Measurements from ENCODE around the gene DBF4B.

The DBF4B gene

DNA sequence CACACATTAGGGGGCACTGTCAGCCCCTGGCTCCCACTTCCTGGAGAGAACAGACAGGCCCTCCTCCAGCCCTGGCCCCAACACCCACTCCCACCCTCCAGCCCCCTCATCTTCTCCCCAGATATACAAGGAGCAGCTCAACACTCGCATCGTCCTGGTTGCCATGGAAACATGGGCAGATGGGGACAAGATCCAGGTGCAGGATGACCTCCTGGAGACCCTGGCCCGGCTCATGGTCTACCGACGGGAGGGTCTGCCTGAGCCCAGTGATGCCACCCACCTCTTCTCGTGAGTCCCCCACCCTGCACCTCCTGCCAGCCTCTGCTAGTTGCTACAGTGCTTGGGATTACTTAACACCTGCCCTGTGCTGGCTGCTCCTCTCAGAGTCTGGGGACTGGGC, 64.7 kb downstream of the DBF4B start:
- CTCF ChIA-PET = no interaction called here
- no peak for DNase-seq (ENCODE audit: extremely low spot score)
- TF ChIP-seq, protein P1, sequence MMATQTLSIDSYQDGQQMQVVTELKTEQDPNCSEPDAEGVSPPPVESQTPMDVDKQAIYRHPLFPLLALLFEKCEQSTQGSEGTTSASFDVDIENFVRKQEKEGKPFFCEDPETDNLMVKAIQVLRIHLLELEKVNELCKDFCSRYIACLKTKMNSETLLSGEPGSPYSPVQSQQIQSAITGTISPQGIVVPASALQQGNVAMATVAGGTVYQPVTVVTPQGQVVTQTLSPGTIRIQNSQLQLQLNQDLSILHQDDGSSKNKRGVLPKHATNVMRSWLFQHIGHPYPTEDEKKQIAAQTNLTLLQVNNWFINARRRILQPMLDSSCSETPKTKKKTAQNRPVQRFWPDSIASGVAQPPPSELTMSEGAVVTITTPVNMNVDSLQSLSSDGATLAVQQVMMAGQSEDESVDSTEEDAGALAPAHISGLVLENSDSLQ (IDR thresholded peaks at IDR 0.05) = no peak
- TF ChIP-seq SUZ12 (IDR thresholded peaks at IDR 0.05) (no peak), ARNT (IDR thresholded peaks at IDR 0.05) (no peak), SP1 (IDR thresholded peaks at IDR 0.05) (no peak), ZNF384 (IDR thresholded peaks at IDR 0.05) (no peak), HDGF (IDR thresholded peaks at IDR 0.05; ENCODE audit: borderline replicate concordance) (no peak), TARDBP (IDR thresholded peaks at IDR 0.05) (no peak), FOXA1 (IDR thresholded peaks at IDR 0.05) (no peak), ELF4 (IDR thresholded peaks at IDR 0.05) (no peak)
- POLR2A ChIA-PET = interaction anchor here (1.1 kb wide), 1 partner anchor 13 kb away, joined by 3 read pairs; no protein-coding TSS in a partner anchor

DNA sequence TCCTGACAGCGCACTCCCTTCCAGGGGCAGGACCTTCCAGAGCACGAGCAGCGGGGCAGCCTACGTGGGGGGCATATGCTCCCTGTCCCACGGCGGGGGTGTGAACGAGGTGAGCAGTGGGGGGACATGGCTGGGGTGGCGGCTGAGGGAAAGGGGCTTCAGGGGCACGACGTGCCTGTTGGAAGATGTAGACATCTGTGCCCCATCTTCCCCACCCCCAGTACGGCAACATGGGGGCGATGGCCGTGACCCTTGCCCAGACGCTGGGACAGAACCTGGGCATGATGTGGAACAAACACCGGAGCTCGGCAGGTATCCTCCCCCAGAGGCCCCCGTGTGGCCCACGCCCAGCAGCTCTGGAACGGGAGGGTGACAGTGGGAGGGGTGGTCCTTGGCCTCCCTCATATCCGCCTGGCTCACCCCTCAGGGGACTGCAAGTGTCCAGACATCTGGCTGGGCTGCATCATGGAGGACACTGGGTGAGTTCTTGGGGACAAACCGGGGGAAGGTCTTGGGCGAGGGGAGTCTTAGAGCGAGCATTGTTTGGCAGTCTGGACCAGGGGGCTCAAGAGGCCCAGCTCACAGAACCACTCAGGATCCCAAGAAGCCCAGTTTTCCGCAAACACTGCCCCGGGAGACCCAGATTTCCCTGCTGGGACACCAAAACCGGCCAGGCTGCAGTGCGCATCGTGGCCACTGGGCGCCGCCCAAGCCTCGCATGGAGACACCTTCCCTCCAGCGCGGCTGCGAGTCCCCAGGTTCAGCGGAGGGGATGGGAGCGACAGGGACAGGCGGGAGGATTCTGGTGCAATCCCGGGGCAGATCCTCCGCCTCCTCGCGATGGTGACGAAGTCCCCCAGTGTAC, 66.0 kb downstream of the DBF4B start:
- ChIA-PET CTCF (interaction anchor here (0.6 to 2.4 kb wide), 7 partner anchors 15 to 104 kb away, joined by 3 to 17 read pairs (median 5); no protein-coding TSS in a partner anchor), POLR2A (interaction anchor here (1.3 to 1.5 kb wide), 2 partner anchors 68 to 93 kb away, joined by 3 to 6 read pairs; no protein-coding TSS in a partner anchor)
- DNase-seq (ENCODE audit: extremely low spot score) = peak; percentile 92
- 0 out of 2 replicates have a peak, but pooled peaks have one; percentile 15 for TF ChIP-seq HDGF (IDR thresholded peaks at IDR 0.05; ENCODE audit: borderline replicate concordance)
- TF ChIP-seq, protein P1 (IDR thresholded peaks at IDR 0.05) = peak; percentile 17; the same call in 1 of the 2 replicates
- no peak for TF ChIP-seq BHLHE40 (IDR thresholded peaks at IDR 0.05; ENCODE audit: borderline replicate concordance)

DNA sequence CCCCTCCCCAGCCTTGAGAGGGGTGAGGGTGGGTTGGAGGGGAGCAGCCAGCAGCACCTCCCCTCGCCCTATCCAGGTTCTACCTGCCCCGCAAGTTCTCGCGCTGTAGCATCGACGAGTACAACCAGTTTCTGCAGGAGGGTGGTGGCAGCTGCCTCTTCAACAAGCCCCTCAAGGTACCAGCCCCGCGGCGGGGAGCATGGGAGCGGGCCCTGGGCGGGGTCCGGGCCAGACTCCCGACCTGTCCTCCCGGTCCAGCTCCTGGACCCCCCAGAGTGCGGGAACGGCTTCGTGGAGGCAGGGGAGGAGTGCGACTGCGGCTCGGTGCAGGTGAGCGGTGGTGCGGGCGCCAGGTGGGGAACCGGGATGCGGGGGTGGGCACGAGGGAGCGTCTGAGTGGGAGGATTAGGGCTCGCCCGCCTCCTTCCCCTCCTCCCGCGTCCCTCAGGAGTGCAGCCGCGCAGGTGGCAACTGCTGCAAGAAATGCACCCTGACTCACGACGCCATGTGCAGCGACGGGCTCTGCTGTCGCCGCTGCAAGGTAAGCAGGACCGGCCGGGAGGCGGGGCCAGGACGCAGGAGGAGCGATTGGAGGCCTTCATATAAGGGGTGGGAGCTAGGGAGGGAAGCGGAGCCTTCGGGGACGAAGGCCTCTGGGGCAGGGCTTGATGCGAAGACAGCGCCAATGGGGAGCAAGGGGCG, 66.8 kb downstream of the DBF4B start:
- TF ChIP-seq NFRKB (IDR thresholded peaks at IDR 0.05) = no peak
- TF ChIP-seq, protein P1 (IDR thresholded peaks at IDR 0.05) = no peak; the same call in 1 of the 2 replicates
- no peak for TF ChIP-seq BHLHE40 (IDR thresholded peaks at IDR 0.05; ENCODE audit: borderline replicate concordance)
- no peak for TF ChIP-seq ZNF384 (IDR thresholded peaks at IDR 0.05)
- no peak for TF ChIP-seq SUZ12 (IDR thresholded peaks at IDR 0.05)
- TF ChIP-seq CTBP1 (IDR thresholded peaks at IDR 0.05; ENCODE audit: borderline replicate concordance) = peak; percentile 31; the same call in 1 of the 2 replicates
- TF ChIP-seq HDGF (IDR thresholded peaks at IDR 0.05; ENCODE audit: borderline replicate concordance) = peak; percentile 91; the same call in 1 of the 2 replicates
- TF ChIP-seq FOXM1 (IDR thresholded peaks at IDR 0.05; ENCODE audit: borderline replicate concordance) = no peak
- peak; percentile 80 for TF ChIP-seq L3MBTL2 (conservative IDR thresholded peaks at IDR 0.05)
- TF ChIP-seq TARDBP (IDR thresholded peaks at IDR 0.05) = no peak
- no peak for TF ChIP-seq ARNT (IDR thresholded peaks at IDR 0.05)
- no peak for TF ChIP-seq ELF4 (IDR thresholded peaks at IDR 0.05)
- no peak for TF ChIP-seq SP1 (IDR thresholded peaks at IDR 0.05)
- no peak for TF ChIP-seq FOXA1 (IDR thresholded peaks at IDR 0.05)
- TF ChIP-seq LEF1 (IDR thresholded peaks at IDR 0.05; ENCODE audit: borderline replicate concordance) = no peak
- no peak for TF ChIP-seq FOXK2 (IDR thresholded peaks at IDR 0.05)
- CTCF ChIA-PET = interaction anchor here (0.9 to 2.4 kb wide), 8 partner anchors 10 to 360 kb away, joined by 3 to 17 read pairs (median 4); partner anchors contain the start of gene ACBD4
- peak; percentile 99 for DNase-seq (ENCODE audit: extremely low spot score)
- POLR2A ChIA-PET = interaction anchor here (0.6 to 1.7 kb wide), 12 partner anchors 15 to 102 kb away, joined by 3 to 6 read pairs (median 3); partner anchors contain the start of gene CCDC43

DNA sequence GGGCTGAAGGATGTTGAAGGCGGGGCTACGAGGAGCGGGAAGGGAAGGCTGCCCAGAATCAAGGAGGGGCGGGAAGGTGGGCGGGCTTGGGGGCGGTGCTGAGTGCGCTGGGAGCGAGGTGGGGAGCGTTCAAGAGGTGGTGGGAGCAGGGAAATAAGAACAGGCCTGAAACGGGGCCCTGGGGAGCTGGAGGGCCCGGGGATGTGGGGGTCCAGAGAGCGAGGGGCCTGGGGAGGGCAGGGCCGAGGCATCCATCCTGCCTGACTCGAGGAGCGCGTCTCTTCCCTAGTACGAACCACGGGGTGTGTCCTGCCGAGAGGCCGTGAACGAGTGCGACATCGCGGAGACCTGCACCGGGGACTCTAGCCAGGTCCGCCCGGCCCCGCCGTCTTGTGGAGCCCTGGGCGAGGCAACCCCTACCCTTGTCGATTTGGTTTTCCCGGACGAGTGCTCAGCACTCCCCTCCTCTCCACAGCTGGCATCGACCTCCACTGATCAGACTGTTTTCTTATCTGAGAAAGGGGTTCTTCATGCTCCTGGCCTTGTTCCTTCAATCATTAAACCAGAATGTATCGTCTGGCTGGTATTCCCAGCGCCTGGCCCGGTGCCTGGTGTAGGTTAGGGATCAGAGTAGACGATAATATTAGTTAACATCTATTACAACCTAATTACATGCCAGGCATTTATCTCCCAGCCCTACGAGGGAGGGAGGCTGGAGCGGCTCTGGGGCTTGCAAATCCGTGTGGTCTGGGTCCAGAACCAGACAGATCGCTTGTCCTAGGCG, 67.6 kb downstream of the DBF4B start:
- no peak for DNase-seq (ENCODE audit: extremely low spot score)
- TF ChIP-seq TARDBP (IDR thresholded peaks at IDR 0.05) (no peak), FOXA1 (IDR thresholded peaks at IDR 0.05) (no peak), HDGF (IDR thresholded peaks at IDR 0.05; ENCODE audit: borderline replicate concordance) (no peak; the same call in 1 of the 2 replicates), SUZ12 (IDR thresholded peaks at IDR 0.05) (no peak)
- ChIA-PET POLR2A (interaction anchor here (0.6 to 2.6 kb wide), 13 partner anchors 16 to 101 kb away, joined by 3 to 8 read pairs (median 3); partner anchors contain the start of gene CCDC43), CTCF (interaction anchor here (0.9 to 2.4 kb wide), 7 partner anchors 11 to 359 kb away, joined by 3 to 17 read pairs (median 5); partner anchors contain the start of gene ACBD4)

DNA sequence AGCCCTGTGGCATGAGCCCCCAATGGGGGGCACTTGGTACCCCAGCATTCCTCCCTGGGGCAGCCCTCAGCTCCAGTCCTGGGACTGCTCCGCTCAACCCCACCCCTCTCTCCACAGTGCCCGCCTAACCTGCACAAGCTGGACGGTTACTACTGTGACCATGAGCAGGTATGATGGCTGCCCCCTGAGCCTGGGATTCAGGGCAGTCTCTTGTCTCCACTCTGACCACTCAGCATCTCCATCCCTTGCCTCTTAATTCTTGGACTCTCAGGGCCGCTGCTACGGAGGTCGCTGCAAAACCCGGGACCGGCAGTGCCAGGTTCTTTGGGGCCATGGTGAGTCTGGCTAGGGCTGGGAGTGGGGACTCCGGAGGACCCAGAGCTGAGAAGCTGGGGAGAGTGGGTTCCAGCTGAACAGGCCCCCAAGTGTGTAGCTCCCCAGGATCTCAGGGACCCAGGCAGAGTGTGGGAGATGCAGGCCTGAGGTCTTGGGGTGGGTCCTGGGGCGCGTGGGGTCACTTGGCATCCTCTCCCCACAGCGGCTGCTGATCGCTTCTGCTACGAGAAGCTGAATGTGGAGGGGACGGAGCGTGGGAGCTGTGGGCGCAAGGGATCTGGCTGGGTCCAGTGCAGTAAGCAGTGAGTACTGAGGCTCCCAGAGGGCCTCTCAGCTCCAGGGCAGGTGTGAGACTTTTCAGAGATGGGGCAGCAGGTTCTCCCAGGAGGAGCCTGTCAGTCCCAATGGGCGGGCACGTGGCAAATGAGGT, 68.3 kb downstream of the DBF4B start:
- CTCF ChIA-PET = interaction anchor here (1.2 to 2.1 kb wide), 5 partner anchors 10 to 358 kb away, joined by 3 to 8 read pairs (median 5); partner anchors contain the start of gene ACBD4
- no peak for DNase-seq (ENCODE audit: extremely low spot score)
- TF ChIP-seq ELF4 (IDR thresholded peaks at IDR 0.05) (no peak), SUZ12 (IDR thresholded peaks at IDR 0.05) (no peak), HDGF (IDR thresholded peaks at IDR 0.05; ENCODE audit: borderline replicate concordance) (no peak), SP1 (IDR thresholded peaks at IDR 0.05) (no peak), FOXA1 (IDR thresholded peaks at IDR 0.05) (no peak), ZNF384 (IDR thresholded peaks at IDR 0.05) (no peak), BHLHE40 (IDR thresholded peaks at IDR 0.05; ENCODE audit: borderline replicate concordance) (no peak), CTBP1 (IDR thresholded peaks at IDR 0.05; ENCODE audit: borderline replicate concordance) (no peak), LEF1 (IDR thresholded peaks at IDR 0.05; ENCODE audit: borderline replicate concordance) (no peak), NFRKB (IDR thresholded peaks at IDR 0.05) (no peak), FOXK2 (IDR thresholded peaks at IDR 0.05) (no peak)
- TF ChIP-seq, protein P1 (IDR thresholded peaks at IDR 0.05) = no peak
- POLR2A ChIA-PET = interaction anchor here (0.7 to 2.6 kb wide), 4 partner anchors 69 to 97 kb away, joined by 3 to 8 read pairs (median 3); partner anchors contain the start of gene CCDC43

All from HEK293T (cell line).